HG03439 (cell line): ENCODE data around the gene VIPR1.

Experiments
- ATAC-seq: cut with Tn5 transposase; IDR thresholded peaks from one replicate; pipeline ENCODE4 v1.9.1; 2021; ENCODE audit warnings: mild to moderate bottlenecking, moderate library complexity; ENCODE audit not compliant: unreplicated experiment

The VIPR1 gene

GRCh38 chr3:42502429-42503250, at the start of gene VIPR1:
VIPR1 (plus strand) TSS chr3:42502643; CDS start chr3:42502736, 93 bp downstream.
- peak; percentile 94 for ATAC-seq

GRCh38 chr3:42456211-42456610, 46.2 kb upstream of the VIPR1 start:
- ATAC-seq = no peak

GRCh38 chr3:42459151-42459550, 43.3 kb upstream of the VIPR1 start:
- ATAC-seq = no peak

- no peak for ATAC-seq
Observed at GRCh38 chr3:42461762-42462161, 40.7 kb upstream of the VIPR1 start.

- no peak for ATAC-seq
Observed at GRCh38 chr3:42463093-42463492, 39.4 kb upstream of the VIPR1 start.

- ATAC-seq = no peak
Observed at GRCh38 chr3:42468111-42468510, 34.3 kb upstream of the VIPR1 start.

- no peak for ATAC-seq
Observed at GRCh38 chr3:42472555-42472954, 29.9 kb upstream of the VIPR1 start.

GRCh38 chr3:42473083-42473932, 29.1 kb upstream of the VIPR1 start:
- ATAC-seq = no peak

- ATAC-seq = no peak
Observed at GRCh38 chr3:42476225-42477125, 26.0 kb upstream of the VIPR1 start.

GRCh38 chr3:42477696-42478095, 24.7 kb upstream of the VIPR1 start:
- ATAC-seq = no peak

- ATAC-seq = no peak
Observed at GRCh38 chr3:42478830-42479229, 23.6 kb upstream of the VIPR1 start.

GRCh38 chr3:42486814-42487565, 15.5 kb upstream of the VIPR1 start:
- no peak for ATAC-seq

GRCh38 chr3:42488687-42489086, 13.8 kb upstream of the VIPR1 start:
- ATAC-seq = no peak

GRCh38 chr3:42489116-42489936, 13.1 kb upstream of the VIPR1 start:
- no peak for ATAC-seq

GRCh38 chr3:42489937-42490227, 12.6 kb upstream of the VIPR1 start:
- ATAC-seq = peak; percentile 7

GRCh38 chr3:42490243-42490642, 12.2 kb upstream of the VIPR1 start:
- ATAC-seq = peak; percentile 99

GRCh38 chr3:42491881-42492507, 10.4 kb upstream of the VIPR1 start:
- ATAC-seq = no peak

GRCh38 chr3:42492508-42493080, 9.8 kb upstream of the VIPR1 start:
- no peak for ATAC-seq
